Neural cell (in vitro differentiated cells): ENCODE measurements around the gene KLF13. TPM values are rescaled to one million over a fixed set of nuclear protein-coding genes. Genes with fewer than 3 reads are reported as not detected.

Experiments
- H2AFZ ChIP-seq: fragments of 200-600, 300-800 bp; sonication (generic), shearing (Covaris generic); 2 replicates; pipeline ENCODE4 v1.6.0; 2014; ENCODE audit warnings: low read depth, mild to moderate bottlenecking, antibody characterized with exemption, low read length, moderate library complexity
- H3F3A ChIP-seq: fragments of 200-600 bp; shearing (Covaris generic); 2 replicates; pipeline ENCODE4 v1.6.1; 2016; ENCODE audit warnings: mild to moderate bottlenecking, moderate library complexity, mixed read lengths, antibody characterized with exemption, low read length; ENCODE audit not compliant: insufficient read depth, poor library complexity, severe bottlenecking
- H3K27ac ChIP-seq: fragments of 200-600, 300-800 bp; sonication (generic), shearing (Covaris generic); 2 replicates; pipeline ENCODE4 v1.5.1; 2014; ENCODE audit warnings: mild to moderate bottlenecking, low read length, moderate library complexity
- H3K27me3 ChIP-seq: fragments of 300-800, 200-600 bp; sonication (generic), shearing (Covaris generic); 2 replicates; pipeline ENCODE4 v1.6.0; 2014; ENCODE audit warnings: mild to moderate bottlenecking, low read depth, low read length, moderate library complexity; ENCODE audit not compliant: insufficient read depth
- H3K36me3 ChIP-seq: fragments of 300-800, 200-600 bp; sonication (generic), shearing (Covaris generic); 2 replicates; pipeline ENCODE4 v1.5.1; 2014; ENCODE audit warnings: mild to moderate bottlenecking, antibody characterized with exemption, low read length, moderate library complexity; ENCODE audit not compliant: insufficient read depth
- H3K4me2 ChIP-seq: fragments of 300-800, 200-600 bp; sonication (generic), shearing (Covaris generic); 2 replicates; pipeline ENCODE4 v1.6.0; 2014; ENCODE audit warnings: mild to moderate bottlenecking, low read length
- H3K4me3 ChIP-seq: fragments of 300-800, 200-600 bp; sonication (generic), shearing (Covaris generic); 2 replicates; pipeline ENCODE4 v1.5.1; 2014; ENCODE audit warnings: mild to moderate bottlenecking, low read length, moderate library complexity
- H3K79me2 ChIP-seq: fragments of 200-600 bp; shearing (Covaris generic); replicated peaks from 2 replicates; pipeline ENCODE4 v1.6.0; 2014; ENCODE audit warnings: mild to moderate bottlenecking, low read length, moderate library complexity; ENCODE audit not compliant: insufficient read depth
- H3K9ac ChIP-seq: fragments of 300-800, 200-600 bp; sonication (generic), shearing (Covaris generic); 2 replicates; pipeline ENCODE4 v1.6.1; 2016; ENCODE audit warnings: mild to moderate bottlenecking, low read length, mixed read lengths
- H3K9me2 ChIP-seq: fragments of 200-600 bp; shearing (Covaris generic); 2 replicates; pipeline ENCODE4 v1.6.1; 2016; ENCODE audit warnings: mild to moderate bottlenecking, low read length, mixed read lengths; ENCODE audit not compliant: insufficient read depth
- H3K9me3 ChIP-seq: fragments of 200-600, 300-800 bp; sonication (generic), shearing (Covaris generic); 2 replicates; pipeline ENCODE4 v1.6.1; 2016; ENCODE audit warnings: mild to moderate bottlenecking, mixed run types, low read length, moderate library complexity, mixed read lengths
- H4K20me1 ChIP-seq: fragments of 200-600 bp; shearing (Covaris generic); 2 replicates; pipeline ENCODE4 v1.6.1; 2016; ENCODE audit warnings: mild to moderate bottlenecking, mixed run types; ENCODE audit not compliant: insufficient read depth
- CTCF ChIP-seq: fragments of 450-650 bp; IDR thresholded peaks from 2 replicates; pipeline ENCODE4 v1.5.1; 2014; ENCODE audit warnings: antibody characterized with exemption, mild to moderate bottlenecking, moderate library complexity; ENCODE audit not compliant: poor library complexity, severe bottlenecking
- EP300 ChIP-seq: fragments of 450-650 bp; conservative IDR thresholded peaks from 2 replicates; pipeline ENCODE4 v1.6.1; 2014; ENCODE audit warnings: antibody characterized with exemption, mild to moderate bottlenecking, moderate library complexity; ENCODE audit not compliant: poor library complexity, severe bottlenecking
- EZH2 ChIP-seq: fragments of 200-600, 300-800 bp; shearing (Covaris generic), sonication (generic); IDR thresholded peaks from 2 replicates; pipeline ENCODE4 v1.6.1; 2014; ENCODE audit warnings: antibody characterized with exemption, low read length, borderline replicate concordance, mild to moderate bottlenecking; ENCODE audit not compliant: insufficient read depth, poor library complexity, severe bottlenecking
- MXI1 ChIP-seq: fragments of 450-650 bp; conservative IDR thresholded peaks from 2 replicates; pipeline ENCODE4 v1.6.1; 2014; ENCODE audit warnings: antibody characterized with exemption, mild to moderate bottlenecking; ENCODE audit not compliant: poor library complexity, severe bottlenecking
- POLR2AphosphoS5 ChIP-seq: IDR thresholded peaks from 2 replicates; pipeline ENCODE4 v1.6.1; 2012
- RAD21 ChIP-seq: fragments of 450-650 bp; conservative IDR thresholded peaks from 2 replicates; pipeline ENCODE4 v1.6.1; 2014; ENCODE audit warnings: antibody characterized with exemption, mild to moderate bottlenecking, moderate library complexity
- REST ChIP-seq: IDR thresholded peaks from 2 replicates; pipeline ENCODE4 v1.6.1; 2012; ENCODE audit warnings: borderline replicate concordance
- SMC3 ChIP-seq: fragments of 450-650 bp; conservative IDR thresholded peaks from 2 replicates; pipeline ENCODE4 v1.6.1; 2014; ENCODE audit warnings: antibody characterized with exemption, mild to moderate bottlenecking, moderate library complexity; ENCODE audit not compliant: poor library complexity
- TAF1 ChIP-seq: IDR thresholded peaks from 2 replicates; pipeline ENCODE4 v1.6.1; 2012; ENCODE audit warnings: low read depth
- polyA plus RNA-seq: library from polyadenylated mRNA; depleted of rRNA; stranded (reverse); fragments of >200 nt; gene quantifications from 2 replicates; pipeline ENCODE4 v1.2.3, GENCODE V29; 2014

Gene KLF13
- polyA plus RNA-seq, 1 donor from 2014 or later, result 17.0 TPM

- H2AFZ ChIP-seq, result no peak overlapping the region
- H3K9me2 ChIP-seq, result no peaks in the 10 kb centered on the region
- no peaks in the 10 kb centered on the region for H3K36me3 ChIP-seq
- H4K20me1 ChIP-seq, result no peaks in the 10 kb centered on the region
- H3K4me3 ChIP-seq, result no peak overlapping the region
- TF ChIP-seq EP300 (no peak), EZH2 (no peak), SMC3 (no peak), REST (no peak), CTCF (no peak), MXI1 (no peak), TAF1 (no peak), POLR2AphosphoS5 (no peak), RAD21 (no peak)
- no peaks in the 10 kb centered on the region for H3F3A ChIP-seq
- no peaks in the 10 kb centered on the region for H3K9me3 ChIP-seq
- peak overlapping the region; percentile 64 for H3K9ac ChIP-seq
- peak overlapping the region; percentile 83 for H3K27ac ChIP-seq
- H3K4me2 ChIP-seq, result no peak overlapping the region
- H3K79me2 ChIP-seq, result no peaks in the 10 kb centered on the region
- no peaks in the 10 kb centered on the region for H3K27me3 ChIP-seq
Measured at GRCh38 chr15:31307270-31308184, 19.1 kb upstream of the KLF13 start.

- no peak overlapping the region for H3K9ac ChIP-seq
- no peaks in the 10 kb centered on the region for H3F3A ChIP-seq
- no peaks in the 10 kb centered on the region for H3K9me3 ChIP-seq
- H3K9me2 ChIP-seq, result no peaks in the 10 kb centered on the region
- no peak overlapping the region for H2AFZ ChIP-seq
- TF ChIP-seq EP300 (no peak), EZH2 (no peak), RAD21 (no peak), MXI1 (no peak), TAF1 (no peak), CTCF (no peak)
- H3K36me3 ChIP-seq, result no peaks in the 10 kb centered on the region
- H3K4me3 ChIP-seq, result no peak overlapping the region
- no peaks in the 10 kb centered on the region for H4K20me1 ChIP-seq
- H3K27me3 ChIP-seq, result no peaks in the 10 kb centered on the region
- no peaks in the 10 kb centered on the region for H3K79me2 ChIP-seq
- no peak overlapping the region for H3K4me2 ChIP-seq
- H3K27ac ChIP-seq, result no peak overlapping the region
Measured at GRCh38 chr15:31308185-31308639, 18.4 kb upstream of the KLF13 start.
